B cell (primary cell): ENCODE measurements around the gene CAPZA1. TPM values are rescaled to one million over a fixed set of nuclear protein-coding genes. Genes with fewer than 3 reads are reported as not detected.

Source experiments
- ATAC-seq: fragments of 200-7000 bp; cut with Tn5 transposase; one replicate; pipeline ENCODE4 v1.10.0; 2021; ENCODE audit warnings: low read depth, mild to moderate bottlenecking, moderate number of reproducible peaks, moderate library complexity
- CTCF ChIA-PET: fragments of 350-600 bp; sonication (Branson Sonifier 250); formaldehyde crosslinking; loops from one replicate; lab custom pipeline; 2021; ENCODE audit warnings: antibody characterized with exemption, inconsistent platforms; lab: Charles Lee
- POLR2A ChIA-PET: fragments of 350-600 bp; sonication (Branson Sonifier 250); formaldehyde crosslinking; loops from one replicate; lab custom pipeline; 2021; ENCODE audit warnings: antibody characterized with exemption; lab: Charles Lee
- DNase-seq: peaks from one replicate; pipeline ENCODE4 v3.0.0; 2013
- H2AFZ ChIP-seq: 2 replicates; pipeline ENCODE4 v1.6.1; 2012; ENCODE audit warnings: mild to moderate bottlenecking, low read depth, low read length; ENCODE audit not compliant: insufficient read depth, poor library complexity, severe bottlenecking
- H3K27ac ChIP-seq, 2 donors: 1 replicate in 1 of 2; 2 replicates in 1 of 2; pipeline ENCODE4 v1.5.1; 2012 to 2013; ENCODE audit warnings: low read length in 2 of 2, mild to moderate bottlenecking in 2 of 2, moderate library complexity in 1 of 2
- H3K27me3 ChIP-seq, 4 experiments: fragments of 200-600 bp in 1 of 4; sonication (generic) in 1 of 4; replicated peaks in 1 of 4; 1 replicate in 2 of 4; 2 replicates in 2 of 4; pipeline versions ENCODE4 v1.6.1 to v1.7.0; 2013 to 2016; ENCODE audit warnings: low read length in 3 of 4, mild to moderate bottlenecking in 2 of 4, mixed read lengths in 1 of 4, moderate library complexity in 1 of 4; ENCODE audit not compliant: insufficient read depth in 4 of 4, control insufficient read depth in 3 of 4; ENCODE audit errors: control extremely low read depth in 1 of 4
- H3K36me3 ChIP-seq, 2 experiments: replicated peaks in 1 of 2; 1 replicate in 1 of 2; 2 replicates in 1 of 2; pipeline versions ENCODE4 v1.6.1 to v1.7.1; 2013; ENCODE audit warnings: low read length in 1 of 2; ENCODE audit not compliant: insufficient read depth in 2 of 2, control insufficient read depth in 1 of 2; ENCODE audit errors: control extremely low read depth in 1 of 2, extremely low read depth in 1 of 2
- H3K4me1 ChIP-seq, 2 donors: fragments of 200-600 bp in 1 of 2; sonication (generic) in 1 of 2; 1 replicate in 1 of 2; 2 replicates in 1 of 2; pipeline versions ENCODE4 v1.5.1 to v1.6.1; 2013 to 2017; ENCODE audit warnings: low read length in 2 of 2; ENCODE audit not compliant: control insufficient read depth in 2 of 2, insufficient read depth in 2 of 2
- H3K4me2 ChIP-seq: replicated peaks from 2 replicates; pipeline ENCODE3; 2012; ENCODE audit warnings: mild to moderate bottlenecking, low read depth, low read length; ENCODE audit not compliant: poor library complexity, severe bottlenecking
- H3K4me3 ChIP-seq, 5 experiments: fragments of 200-600 bp in 1 of 5; sonication (generic) in 1 of 5; 1 replicate in 3 of 5; 2 replicates in 2 of 5; pipeline versions ENCODE4 v1.5.1 to v1.7.0; 2011 to 2016; ENCODE audit warnings: low read length in 4 of 5, mild to moderate bottlenecking in 4 of 5, low read depth in 2 of 5, control low read depth in 1 of 5, moderate library complexity in 1 of 5; ENCODE audit not compliant: insufficient read depth in 1 of 5; ENCODE audit errors: control extremely low read depth in 1 of 5, extremely low read depth in 1 of 5
- H3K79me2 ChIP-seq: fragments of 200-600 bp; sonication (generic); one replicate; pipeline ENCODE4 v1.6.0; 2016; ENCODE audit warnings: low read length; ENCODE audit not compliant: control insufficient read depth, insufficient read depth
- H3K9ac ChIP-seq: fragments of 200-600 bp; sonication (generic); 2 replicates; pipeline ENCODE4 v1.6.1; 2017; ENCODE audit warnings: mild to moderate bottlenecking, low read length, moderate library complexity
- H3K9me3 ChIP-seq, 3 donors: one replicate each; pipeline versions ENCODE4 v1.6.1 to v1.7.1; 2013; ENCODE audit warnings: low read length in 2 of 3; ENCODE audit not compliant: control insufficient read depth in 2 of 3, insufficient read depth in 1 of 3; ENCODE audit errors: control extremely low read depth in 1 of 3
- H4K20me1 ChIP-seq: 2 replicates; pipeline ENCODE4 v1.6.0; 2012; ENCODE audit warnings: mild to moderate bottlenecking, low read length; ENCODE audit not compliant: insufficient read depth, control insufficient read depth, poor library complexity, severe bottlenecking
- H3K27ac Mint-ChIP-seq: one replicate; pipeline ENCODE4 v1.8.0; 2021; ENCODE audit warnings: mixed read lengths
- H3K27me3 Mint-ChIP-seq: one replicate; pipeline ENCODE4 v1.8.0; 2021; ENCODE audit warnings: mixed read lengths
- H3K4me1 Mint-ChIP-seq: one replicate; pipeline ENCODE4 v1.8.0; 2021; ENCODE audit warnings: mixed read lengths
- H3K4me3 Mint-ChIP-seq: one replicate; pipeline ENCODE4 v1.8.0; 2021; ENCODE audit warnings: mixed read lengths
- H3K9me3 Mint-ChIP-seq: one replicate; pipeline ENCODE4 v1.8.0; 2022; ENCODE audit warnings: mixed read lengths; ENCODE audit not compliant: insufficient read depth
- EZH2 ChIP-seq: IDR thresholded peaks from 2 replicates; pipeline ENCODE4 v1.6.1; 2012; ENCODE audit warnings: borderline replicate concordance, low read depth, mild to moderate bottlenecking, moderate library complexity, low read length; ENCODE audit not compliant: insufficient read depth, poor library complexity, severe bottlenecking
- WGBS: methylation state at CpG from one replicate; pipeline ENCODE4 v1.1.5; 2013; ENCODE audit warnings: missing lambda C conversion rate; ENCODE audit not compliant: insufficient coverage; 5-methylcytosine and 5-hydroxymethylcytosine counted together
- intact Hi-C: fragments of 100-400 bp; cut with micrococcal nuclease; formaldehyde crosslinking; loops from one replicate; pipeline ENCODE4 v1.10.0; 2022
- polyA plus RNA-seq: library from polyadenylated mRNA; depleted of rRNA; stranded (reverse); fragments of >200 nt; gene quantifications from 2 replicates; pipeline ENCODE4 v1.2.3, GENCODE V29; 2012
- total RNA-seq, 2 donors: library from RNA; stranded (reverse); fragments of 120-200 nt in 1 of 2; gene quantifications; 1 replicate in 1 of 2; 2 replicates in 1 of 2; pipeline versions ENCODE4 v1.2.3 to v1.2.4, GENCODE V29; 2013 to 2022
- TF ChIP-seq, protein P1 (sequence below): fragments of 200-600 bp; IDR thresholded peaks from one replicate; pipeline ENCODE4 v1.8.0; 2022; ENCODE audit warnings: antibody characterized with exemption, mild to moderate bottlenecking

CAPZA1 gene
- total and polyA plus RNA-seq, 2 donors (not counting 1 experiment from before 2014, with no cell fraction given), result 52.2 to 172 TPM

DNA sequence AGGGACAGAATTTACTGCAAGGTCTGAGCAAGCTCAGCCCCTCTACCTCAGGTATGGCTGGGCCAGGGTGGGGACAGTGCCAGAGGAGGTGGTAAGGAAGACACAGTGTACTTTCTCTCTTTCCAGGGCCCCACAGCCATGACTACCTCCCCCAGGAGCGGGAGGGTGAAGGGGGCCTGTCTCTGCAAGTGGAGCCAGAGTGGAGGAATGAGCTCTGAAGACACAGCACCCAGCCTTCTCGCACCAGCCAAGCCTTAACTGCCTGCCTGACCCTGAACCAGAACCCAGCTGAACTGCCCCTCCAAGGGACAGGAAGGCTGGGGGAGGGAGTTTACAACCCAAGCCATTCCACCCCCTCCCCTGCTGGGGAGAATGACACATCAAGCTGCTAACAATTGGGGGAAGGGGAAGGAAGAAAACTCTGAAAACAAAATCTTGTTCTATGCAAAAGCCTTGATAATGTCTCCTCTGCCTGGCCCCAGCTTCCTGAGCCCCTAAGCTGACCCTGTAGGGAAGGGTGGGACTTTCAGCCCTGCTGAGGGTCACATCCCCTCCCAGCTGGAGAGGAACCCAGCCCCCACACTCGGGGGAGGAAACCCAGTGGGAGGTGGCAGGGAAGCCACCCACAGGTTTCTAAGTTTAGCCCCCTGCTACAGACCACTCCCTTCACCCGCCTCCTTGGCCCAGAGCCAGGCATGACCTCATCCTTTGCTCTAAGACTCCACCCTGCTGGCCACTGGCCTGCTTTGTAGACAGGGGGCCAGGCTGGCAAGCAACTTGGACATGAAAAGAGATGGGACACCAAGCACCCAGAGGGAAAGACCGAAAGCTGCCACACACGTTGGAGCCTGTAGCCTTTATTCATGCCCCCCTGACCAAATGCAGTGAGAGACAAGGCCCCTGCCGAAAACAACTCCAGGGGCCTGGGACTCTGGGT, 80.9 kb downstream of the CAPZA1 start:
- CTCF ChIA-PET, result interaction anchor here (0.9 to 4.0 kb wide), 8 partner anchors 8 to 310 kb away, joined by 3 to 24 read pairs (median 6); partner anchors contain the start of genes MOV10 and PPM1J
- Histone ChIP-seq H3K4me2 (peak overlapping the region; percentile 69), H3K36me3 (peaks cover 0 to 7% of the 10 kb centered on the region in 2 experiments), H2AFZ (peak overlapping the region; percentile 70), H3K9me3 (no peaks in the 10 kb centered on the region), H3K4me1 (peaks cover 49 to 59% of the 10 kb centered on the region in 2 donors), H3K79me2 (no peaks in the 10 kb centered on the region), H3K27me3 (no peaks in the 10 kb centered on the region), H3K9ac (peak overlapping the region; percentile 44), H4K20me1 (no peaks in the 10 kb centered on the region), H3K4me3 (peak overlapping the region in 1 of 5 experiments; percentile 28), H3K27ac (peak overlapping the region; percentile 79 to 86)
- Mint-ChIP-seq H3K9me3 (no peaks in the 10 kb centered on the region), H3K4me1 (peaks cover 63% of the 10 kb centered on the region), H3K4me3 (peak overlapping the region; percentile 77), H3K27me3 (no peaks in the 10 kb centered on the region), H3K27ac (peak overlapping the region; percentile 96)
- 26% methylated on average over 4 of the region's 7 CpGs for WGBS
- TF ChIP-seq, protein P1, sequence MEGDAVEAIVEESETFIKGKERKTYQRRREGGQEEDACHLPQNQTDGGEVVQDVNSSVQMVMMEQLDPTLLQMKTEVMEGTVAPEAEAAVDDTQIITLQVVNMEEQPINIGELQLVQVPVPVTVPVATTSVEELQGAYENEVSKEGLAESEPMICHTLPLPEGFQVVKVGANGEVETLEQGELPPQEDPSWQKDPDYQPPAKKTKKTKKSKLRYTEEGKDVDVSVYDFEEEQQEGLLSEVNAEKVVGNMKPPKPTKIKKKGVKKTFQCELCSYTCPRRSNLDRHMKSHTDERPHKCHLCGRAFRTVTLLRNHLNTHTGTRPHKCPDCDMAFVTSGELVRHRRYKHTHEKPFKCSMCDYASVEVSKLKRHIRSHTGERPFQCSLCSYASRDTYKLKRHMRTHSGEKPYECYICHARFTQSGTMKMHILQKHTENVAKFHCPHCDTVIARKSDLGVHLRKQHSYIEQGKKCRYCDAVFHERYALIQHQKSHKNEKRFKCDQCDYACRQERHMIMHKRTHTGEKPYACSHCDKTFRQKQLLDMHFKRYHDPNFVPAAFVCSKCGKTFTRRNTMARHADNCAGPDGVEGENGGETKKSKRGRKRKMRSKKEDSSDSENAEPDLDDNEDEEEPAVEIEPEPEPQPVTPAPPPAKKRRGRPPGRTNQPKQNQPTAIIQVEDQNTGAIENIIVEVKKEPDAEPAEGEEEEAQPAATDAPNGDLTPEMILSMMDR, result no peak
- no peak for TF ChIP-seq EZH2
- intact Hi-C loops, result loop anchor here (2.0 kb wide), 2 partner anchors 14 to 26 kb away; partner anchors contain the start of genes MOV10 and PPM1J
- peak; percentile 79 for ATAC-seq
- POLR2A ChIA-PET, result interaction anchor here (1.0 to 1.3 kb wide), 2 partner anchors 15 to 25 kb away, joined by 3 read pairs; partner anchors contain the start of gene PPM1J
- DNase-seq, result peak; percentile 77
